Central memory CD8-positive, alpha-beta T cell (primary cell): ENCODE data around the gene FAM43A.

Source experiments
- ATAC-seq: fragments of 150-1000 bp; cut with Tn5 transposase; replicated peaks from 2 replicates; pipeline ENCODE4 v1.10.0; 2022; ENCODE audit warnings: mild to moderate bottlenecking, moderate FRiP score, moderate number of reproducible peaks; ENCODE audit not compliant: poor library complexity, severe bottlenecking; ENCODE audit errors: extremely low read depth
- DNase-seq, 2 donors: peaks; one replicate each; pipeline ENCODE4 v3.0.0; 2021; ENCODE audit warnings: low spot score in 2 of 2
- H3K27ac Mint-ChIP-seq: one replicate; pipeline ENCODE4 v1.8.0; 2022; ENCODE audit warnings: low read depth, mild to moderate bottlenecking, moderate library complexity, mixed read lengths
- H3K27me3 Mint-ChIP-seq: one replicate; pipeline ENCODE4 v1.8.0; 2022; ENCODE audit warnings: mixed read lengths
- H3K36me3 Mint-ChIP-seq: one replicate; pipeline ENCODE4 v1.8.0; 2022; ENCODE audit warnings: mild to moderate bottlenecking, moderate library complexity, mixed read lengths; ENCODE audit not compliant: insufficient read depth
- H3K4me1 Mint-ChIP-seq: one replicate; pipeline ENCODE4 v1.8.0; 2022; ENCODE audit warnings: mixed read lengths
- H3K4me3 Mint-ChIP-seq: one replicate; pipeline ENCODE4 v1.8.0; 2022; ENCODE audit warnings: mild to moderate bottlenecking, moderate library complexity, mixed read lengths
- H3K9me3 Mint-ChIP-seq: one replicate; pipeline ENCODE4 v1.8.0; 2022; ENCODE audit warnings: mixed read lengths

The FAM43A gene

DNA sequence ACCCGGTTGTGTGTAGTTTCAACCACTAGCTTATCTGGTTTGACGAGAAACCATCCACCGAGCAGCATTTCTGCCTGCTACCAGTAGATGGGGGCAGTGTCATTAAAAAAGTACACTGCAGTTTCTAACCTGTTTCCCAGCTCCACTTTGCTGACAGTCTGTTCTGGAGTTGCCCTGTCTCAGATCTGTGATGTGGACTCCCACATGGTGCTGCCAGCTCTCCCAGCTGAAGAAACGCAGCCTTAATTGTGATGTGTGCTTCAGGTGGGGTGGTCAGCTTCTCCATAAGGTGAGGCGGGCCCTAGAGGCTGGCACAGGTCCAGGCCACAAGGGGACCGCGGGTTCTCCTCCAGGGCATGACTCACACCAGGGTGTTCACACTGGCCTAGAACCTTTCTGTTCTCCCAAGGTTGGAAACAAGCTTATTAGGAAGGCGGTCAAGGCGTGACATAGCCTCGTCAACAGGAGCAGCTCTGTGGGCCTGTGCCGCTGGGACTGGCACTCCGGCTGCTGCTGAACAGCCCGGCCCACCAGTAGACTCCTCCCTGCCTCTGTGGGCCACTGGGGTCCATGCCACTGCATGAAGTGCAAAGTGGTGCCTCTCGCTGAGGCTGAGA, 2.9 kb upstream of the FAM43A start:
- DNase-seq (peak; percentile 27 to 61), ATAC-seq (peak; percentile 48)
- no peaks in the 10 kb centered on the region for H3K9me3 Mint-ChIP-seq
- peaks cover 6% of the 10 kb centered on the region for H3K36me3 Mint-ChIP-seq
- no peaks in the 10 kb centered on the region for H3K27me3 Mint-ChIP-seq
- H3K4me1 Mint-ChIP-seq, result peaks cover 35% of the 10 kb centered on the region
- H3K27ac Mint-ChIP-seq, result no peak overlapping the region
- H3K4me3 Mint-ChIP-seq, result no peak overlapping the region

- DNase-seq (no peak), ATAC-seq (no peak)
- Mint-ChIP-seq H3K4me1 (peaks cover 35% of the 10 kb centered on the region), H3K36me3 (peaks cover 7% of the 10 kb centered on the region), H3K9me3 (no peaks in the 10 kb centered on the region), H3K27me3 (no peaks in the 10 kb centered on the region), H3K27ac (no peak overlapping the region), H3K4me3 (no peak overlapping the region)
Observed at GRCh38 chr3:194683380-194683779, 2.3 kb upstream of the FAM43A start.

- H3K4me3 Mint-ChIP-seq, result peak overlapping the region; percentile 87
Observed at GRCh38 chr3:194685065-194685717, 492 bp upstream of the FAM43A start.

GRCh38 chr3:194686414-194686815, 732 bp downstream of the FAM43A start:
- peaks cover 7% of the 10 kb centered on the region for H3K36me3 Mint-ChIP-seq
- H3K9me3 Mint-ChIP-seq, result no peaks in the 10 kb centered on the region
- peak overlapping the region; percentile 89 for H3K27ac Mint-ChIP-seq
- no peaks in the 10 kb centered on the region for H3K27me3 Mint-ChIP-seq
- peak overlapping the region; percentile 87 for H3K4me3 Mint-ChIP-seq
- H3K4me1 Mint-ChIP-seq, result peaks cover 51% of the 10 kb centered on the region
- ATAC-seq (no peak), DNase-seq (no peak)

More at GRCh38 chr3:194685065-194685717, 492 bp upstream of the FAM43A start:
- peaks cover 51% of the 10 kb centered on the region for H3K4me1 Mint-ChIP-seq
- peaks cover 7% of the 10 kb centered on the region for H3K36me3 Mint-ChIP-seq
- DNase-seq, result no peak
- H3K27me3 Mint-ChIP-seq, result no peaks in the 10 kb centered on the region
- no peaks in the 10 kb centered on the region for H3K9me3 Mint-ChIP-seq
- peak overlapping the region; percentile 89 for H3K27ac Mint-ChIP-seq
- peak; percentile 5 for ATAC-seq

DNA sequence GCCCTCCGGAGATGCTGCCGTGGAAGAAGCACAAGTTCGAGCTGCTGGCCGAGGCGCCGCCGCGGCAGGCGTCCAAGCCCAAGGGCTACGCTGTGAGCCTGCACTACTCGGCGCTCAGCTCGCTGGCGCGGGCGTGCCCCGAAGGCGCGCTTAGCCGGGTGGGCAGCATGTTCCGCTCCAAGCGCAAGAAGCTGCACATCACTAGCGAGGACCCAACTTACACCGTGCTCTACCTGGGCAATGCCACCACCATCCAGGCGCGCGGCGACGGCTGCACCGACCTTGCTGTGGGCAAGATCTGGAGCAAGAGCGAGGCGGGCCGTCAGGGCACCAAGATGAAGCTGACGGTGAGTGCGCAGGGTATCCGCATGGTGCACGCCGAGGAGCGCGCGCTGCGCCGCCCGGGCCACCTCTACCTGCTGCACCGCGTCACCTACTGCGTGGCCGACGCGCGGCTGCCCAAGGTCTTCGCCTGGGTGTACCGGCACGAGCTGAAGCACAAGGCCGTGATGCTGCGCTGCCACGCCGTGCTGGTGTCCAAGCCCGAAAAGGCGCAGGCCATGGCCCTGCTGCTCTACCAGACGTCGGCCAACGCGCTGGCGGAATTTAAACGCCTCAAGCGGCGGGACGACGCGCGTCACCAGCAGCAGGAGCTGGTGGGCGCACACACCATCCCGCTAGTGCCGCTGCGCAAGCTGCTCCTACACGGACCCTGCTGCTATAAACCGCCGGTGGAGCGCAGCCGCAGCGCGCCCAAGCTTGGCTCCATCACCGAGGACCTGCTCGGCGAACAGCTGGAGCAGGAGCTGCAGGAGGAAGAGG, 1.3 kb downstream of the FAM43A start:
- Mint-ChIP-seq H3K4me3 (peak overlapping the region; percentile 87), H3K27me3 (no peaks in the 10 kb centered on the region), H3K4me1 (peaks cover 51% of the 10 kb centered on the region), H3K36me3 (peaks cover 7% of the 10 kb centered on the region), H3K9me3 (no peaks in the 10 kb centered on the region), H3K27ac (peak overlapping the region; percentile 89)
- DNase-seq (peak; percentile 18 to 22), ATAC-seq (no peak)

GRCh38 chr3:194687638-194688199, 2.0 kb downstream of the FAM43A start:
- peaks cover 45% of the 10 kb centered on the region for H3K4me1 Mint-ChIP-seq
- DNase-seq, result peak; percentile 44 to 63
- peak; percentile 71 for ATAC-seq

GRCh38 chr3:194688200-194688740, 2.6 kb downstream of the FAM43A start:
- peak overlapping the region; percentile 87 for H3K4me3 Mint-ChIP-seq
- H3K9me3 Mint-ChIP-seq, result no peaks in the 10 kb centered on the region
- H3K27ac Mint-ChIP-seq, result peak overlapping the region; percentile 17
- peaks cover 41% of the 10 kb centered on the region for H3K4me1 Mint-ChIP-seq
- ATAC-seq (peak; percentile 26), DNase-seq (peak; percentile 15 to 18)
- no peaks in the 10 kb centered on the region for H3K27me3 Mint-ChIP-seq
- peaks cover 7% of the 10 kb centered on the region for H3K36me3 Mint-ChIP-seq

More at GRCh38 chr3:194687638-194688199, 2.0 kb downstream of the FAM43A start:
- Mint-ChIP-seq H3K36me3 (peaks cover 7% of the 10 kb centered on the region), H3K27ac (peak overlapping the region; percentile 72), H3K4me3 (peak overlapping the region; percentile 87), H3K9me3 (no peaks in the 10 kb centered on the region), H3K27me3 (no peaks in the 10 kb centered on the region)

DNA sequence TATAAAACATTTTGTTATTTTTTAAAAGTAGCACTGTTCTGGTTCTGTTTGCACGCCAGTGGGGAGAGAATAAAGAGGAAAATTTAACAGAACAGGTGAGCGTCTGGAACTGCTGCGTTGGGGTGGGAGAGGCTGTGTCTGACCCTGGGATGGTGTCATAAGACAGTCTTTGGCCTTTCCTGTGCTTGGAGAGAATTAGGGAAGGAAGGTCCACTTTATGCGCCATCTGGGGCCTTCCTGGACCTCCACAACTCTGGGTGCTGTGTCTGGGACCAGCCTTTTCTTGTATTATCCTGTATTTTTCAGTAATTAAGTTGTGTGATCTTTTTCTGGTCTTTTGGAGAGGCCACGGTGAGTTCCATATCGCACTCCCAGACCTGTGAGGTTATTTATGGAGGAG, 3.3 kb downstream of the FAM43A start:
- peak overlapping the region; percentile 87 for H3K4me3 Mint-ChIP-seq
- no peaks in the 10 kb centered on the region for H3K9me3 Mint-ChIP-seq
- H3K27me3 Mint-ChIP-seq, result no peaks in the 10 kb centered on the region

GRCh38 chr3:194689493-194689944, 3.8 kb downstream of the FAM43A start:
- ATAC-seq (no peak), DNase-seq (no peak)
- no peaks in the 10 kb centered on the region for H3K27me3 Mint-ChIP-seq
- H3K4me1 Mint-ChIP-seq, result peaks cover 36% of the 10 kb centered on the region
- H3K27ac Mint-ChIP-seq, result no peak overlapping the region
- H3K9me3 Mint-ChIP-seq, result no peaks in the 10 kb centered on the region
- H3K4me3 Mint-ChIP-seq, result peak overlapping the region; percentile 87
- peaks cover 7% of the 10 kb centered on the region for H3K36me3 Mint-ChIP-seq

More for the DNA sequence above, 3.3 kb downstream of the FAM43A start:
- peaks cover 36% of the 10 kb centered on the region for H3K4me1 Mint-ChIP-seq
- ATAC-seq (no peak), DNase-seq (no peak)
- H3K27ac Mint-ChIP-seq, result peak overlapping the region; percentile 17
- H3K36me3 Mint-ChIP-seq, result peaks cover 7% of the 10 kb centered on the region

GRCh38 chr3:194690501-194691372, 5.1 kb downstream of the FAM43A start:
- no peak overlapping the region for H3K4me3 Mint-ChIP-seq
- ATAC-seq (no peak), DNase-seq (no peak)
- H3K9me3 Mint-ChIP-seq, result no peaks in the 10 kb centered on the region
- H3K36me3 Mint-ChIP-seq, result peaks cover 4% of the 10 kb centered on the region
- H3K27me3 Mint-ChIP-seq, result no peaks in the 10 kb centered on the region
- no peak overlapping the region for H3K27ac Mint-ChIP-seq
- H3K4me1 Mint-ChIP-seq, result peaks cover 28% of the 10 kb centered on the region

GRCh38 chr3:194691481-194692283, 6.0 kb downstream of the FAM43A start:
- H3K9me3 Mint-ChIP-seq, result no peaks in the 10 kb centered on the region
- H3K36me3 Mint-ChIP-seq, result peaks cover 2% of the 10 kb centered on the region
- H3K27me3 Mint-ChIP-seq, result peaks cover 9% of the 10 kb centered on the region
- H3K27ac Mint-ChIP-seq, result no peak overlapping the region
- H3K4me3 Mint-ChIP-seq, result no peak overlapping the region
- DNase-seq, result no peak
- peaks cover 21% of the 10 kb centered on the region for H3K4me1 Mint-ChIP-seq
- no peak for ATAC-seq
